ENCODE results near the gene ZNF496.

The ZNF496 gene

GRCh38 chr1:247270003-247270402 lies 61.7 kb downstream of the ZNF496 start:
- H3K79me2 ChIP-seq (ENCODE audit: insufficient read depth, low read length) = no peaks in the 10 kb centered on the region
- no peak overlapping the region for H3K27ac ChIP-seq (ENCODE audit: low read depth, low read length, poor library complexity, severe bottlenecking)
- no peaks in the 10 kb centered on the region for H3K36me3 ChIP-seq (ENCODE audit: insufficient read depth, low read length)
- H2AFZ ChIP-seq (ENCODE audit: low read length) = no peak overlapping the region
- no peaks in the 10 kb centered on the region for H3K4me1 ChIP-seq (ENCODE audit: insufficient read depth, low read length, severe bottlenecking)
- H3K4me2 ChIP-seq (ENCODE audit: low read length) = no peak overlapping the region
- no peaks in the 10 kb centered on the region for H4K20me1 ChIP-seq (ENCODE audit: insufficient read depth, low read length)
- no peak overlapping the region for H3K4me3 ChIP-seq (ENCODE audit: low read depth, low read length, poor library complexity, severe bottlenecking)
- H3K27me3 ChIP-seq (ENCODE audit: insufficient read depth, low read length) = no peaks in the 10 kb centered on the region
- no peaks in the 10 kb centered on the region for H3F3A ChIP-seq (ENCODE audit: insufficient read depth, low read length)
- H3K9me2 ChIP-seq (ENCODE audit: low read depth, low read length) = no peaks in the 10 kb centered on the region
- TF ChIP-seq EZH2 (IDR thresholded peaks at IDR 0.05; ENCODE audit: borderline replicate concordance, low read length) (no peak), CTCF (IDR thresholded peaks at IDR 0.05; ENCODE audit: low read length) (no peak)
- H3K9me3 ChIP-seq (ENCODE audit: low read length) = no peaks in the 10 kb centered on the region
- no peak overlapping the region for H3K9ac ChIP-seq (ENCODE audit: low read length)

- Histone ChIP-seq H2AFZ (ENCODE audit: low read length) (no peak overlapping the region), H3F3A (ENCODE audit: insufficient read depth, low read length) (no peaks in the 10 kb centered on the region), H3K27me3 (ENCODE audit: insufficient read depth, low read length) (no peaks in the 10 kb centered on the region), H3K9me2 (ENCODE audit: low read depth, low read length) (no peaks in the 10 kb centered on the region), H3K36me3 (ENCODE audit: insufficient read depth, low read length) (no peaks in the 10 kb centered on the region), H3K9ac (ENCODE audit: low read length) (no peak overlapping the region), H3K4me3 (ENCODE audit: low read depth, low read length, poor library complexity, severe bottlenecking) (no peak overlapping the region), H3K9me3 (ENCODE audit: low read length) (no peaks in the 10 kb centered on the region), H4K20me1 (ENCODE audit: insufficient read depth, low read length) (no peaks in the 10 kb centered on the region), H3K4me1 (ENCODE audit: insufficient read depth, low read length, severe bottlenecking) (no peaks in the 10 kb centered on the region), H3K27ac (ENCODE audit: low read depth, low read length, poor library complexity, severe bottlenecking) (no peak overlapping the region), H3K79me2 (ENCODE audit: insufficient read depth, low read length) (no peaks in the 10 kb centered on the region), H3K4me2 (ENCODE audit: low read length) (no peak overlapping the region)
- TF ChIP-seq EZH2 (IDR thresholded peaks at IDR 0.05; ENCODE audit: borderline replicate concordance, low read length) (no peak), CTCF (IDR thresholded peaks at IDR 0.05; ENCODE audit: low read length) (no peak)
These were observed 62.5 kb downstream of the ZNF496 start for GRCh38 chr1:247269133-247269532.

- H3F3A ChIP-seq (ENCODE audit: insufficient read depth, low read length) = no peaks in the 10 kb centered on the region
- no peaks in the 10 kb centered on the region for H4K20me1 ChIP-seq (ENCODE audit: insufficient read depth, low read length)
- H3K4me2 ChIP-seq (ENCODE audit: low read length) = no peak overlapping the region
- no peak overlapping the region for H2AFZ ChIP-seq (ENCODE audit: low read length)
- H3K36me3 ChIP-seq (ENCODE audit: insufficient read depth, low read length) = no peaks in the 10 kb centered on the region
- H3K4me1 ChIP-seq (ENCODE audit: insufficient read depth, low read length, severe bottlenecking) = no peaks in the 10 kb centered on the region
- no peak overlapping the region for H3K27ac ChIP-seq (ENCODE audit: low read depth, low read length, poor library complexity, severe bottlenecking)
- H3K9me3 ChIP-seq (ENCODE audit: low read length) = no peaks in the 10 kb centered on the region
- no peak for TF ChIP-seq EZH2 (IDR thresholded peaks at IDR 0.05; ENCODE audit: borderline replicate concordance, low read length)
- no peak for TF ChIP-seq CTCF (IDR thresholded peaks at IDR 0.05; ENCODE audit: low read length)
- no peaks in the 10 kb centered on the region for H3K27me3 ChIP-seq (ENCODE audit: insufficient read depth, low read length)
- no peaks in the 10 kb centered on the region for H3K79me2 ChIP-seq (ENCODE audit: insufficient read depth, low read length)
- no peak overlapping the region for H3K4me3 ChIP-seq (ENCODE audit: low read depth, low read length, poor library complexity, severe bottlenecking)
- no peak overlapping the region for H3K9ac ChIP-seq (ENCODE audit: low read length)
- no peaks in the 10 kb centered on the region for H3K9me2 ChIP-seq (ENCODE audit: low read depth, low read length)
These were observed 63.1 kb downstream of the ZNF496 start for GRCh38 chr1:247268390-247269045.
